HG03575 (cell line): ENCODE data around the gene IGSF8.

Source experiments
- ATAC-seq: cut with Tn5 transposase; IDR thresholded peaks from one replicate; pipeline ENCODE4 v1.9.1; 2021; ENCODE audit not compliant: unreplicated experiment, insufficient number of reproducible peaks, low FRiP score; ENCODE audit errors: extremely low read depth

IGSF8 gene

DNA sequence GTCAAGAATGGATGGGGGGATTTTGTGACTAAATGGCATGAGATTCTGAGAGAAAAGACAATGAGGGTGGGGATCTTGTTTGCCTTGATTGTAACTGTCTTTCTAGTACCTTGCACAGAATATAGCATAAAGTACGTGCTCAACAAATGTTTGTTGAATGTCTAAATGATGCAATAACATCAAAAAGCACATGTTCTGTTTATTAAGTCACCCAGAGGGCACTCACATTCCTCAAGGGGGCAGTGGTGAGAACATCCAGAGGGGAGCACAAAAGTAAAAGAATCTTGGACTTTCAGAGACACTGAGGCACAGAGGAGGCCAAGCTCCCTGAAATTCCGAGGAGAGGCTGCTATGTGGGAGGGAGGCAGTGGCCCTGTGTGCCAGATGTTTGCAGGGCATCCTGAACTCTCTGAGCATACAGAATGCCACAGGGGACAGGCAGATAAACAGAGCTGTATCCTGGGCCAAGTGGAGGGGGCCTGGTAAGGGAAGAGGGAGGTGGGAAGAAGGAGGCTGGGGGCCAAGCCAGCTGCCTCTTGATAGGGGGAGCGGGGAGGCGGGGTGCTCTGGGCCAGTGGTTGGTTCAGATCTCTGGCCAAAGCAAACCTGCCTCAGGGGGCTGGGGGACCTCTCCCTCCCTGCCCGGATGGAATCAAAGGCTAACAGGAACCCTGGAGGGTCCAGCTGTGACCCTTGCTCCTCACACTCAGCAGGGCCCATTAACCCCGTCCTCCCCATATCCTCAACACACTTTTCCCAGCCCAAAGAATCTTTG lies 10.7 kb upstream of the IGSF8 start:
- ATAC-seq, result no peak

DNA sequence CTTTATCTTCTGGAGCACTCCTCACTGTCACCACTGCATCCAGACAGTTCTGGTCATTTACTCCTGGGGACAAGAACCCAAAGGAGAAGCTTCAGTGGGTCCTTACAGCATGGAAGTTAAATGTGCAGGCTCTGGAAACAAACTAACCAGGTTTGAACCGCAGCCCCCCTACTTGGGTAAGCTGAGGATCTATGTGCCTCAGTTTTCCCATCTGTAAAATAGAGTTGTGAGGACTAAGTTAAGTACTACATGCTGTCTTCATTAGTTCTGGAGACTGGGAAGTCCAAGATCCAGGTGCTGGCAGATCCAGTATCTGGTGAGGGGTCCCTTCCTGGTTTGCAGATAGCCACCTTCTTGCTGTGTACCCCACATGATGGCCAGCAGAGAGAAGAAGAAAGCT lies 9.1 kb upstream of the IGSF8 start:
- ATAC-seq, result no peak

DNA sequence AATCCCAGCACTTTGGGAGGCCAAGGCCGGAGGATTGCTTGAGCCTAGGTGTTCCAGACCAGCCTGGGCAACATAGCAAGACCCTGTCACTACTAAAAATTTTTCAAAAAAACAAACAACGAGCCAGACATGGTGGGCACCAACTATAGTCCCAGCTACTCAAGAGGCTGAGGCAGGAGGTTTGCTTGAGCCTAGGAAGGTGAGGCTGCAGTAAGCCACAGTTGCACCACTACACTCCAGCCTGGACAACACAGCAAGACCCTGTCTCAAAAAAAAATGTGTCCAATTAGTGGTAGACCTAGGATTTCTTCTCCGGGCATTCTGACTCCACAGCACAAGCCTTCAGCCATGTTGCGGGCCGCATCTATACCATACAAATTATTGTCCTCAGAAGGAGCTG lies 6.7 kb upstream of the IGSF8 start:
- ATAC-seq, result no peak

DNA sequence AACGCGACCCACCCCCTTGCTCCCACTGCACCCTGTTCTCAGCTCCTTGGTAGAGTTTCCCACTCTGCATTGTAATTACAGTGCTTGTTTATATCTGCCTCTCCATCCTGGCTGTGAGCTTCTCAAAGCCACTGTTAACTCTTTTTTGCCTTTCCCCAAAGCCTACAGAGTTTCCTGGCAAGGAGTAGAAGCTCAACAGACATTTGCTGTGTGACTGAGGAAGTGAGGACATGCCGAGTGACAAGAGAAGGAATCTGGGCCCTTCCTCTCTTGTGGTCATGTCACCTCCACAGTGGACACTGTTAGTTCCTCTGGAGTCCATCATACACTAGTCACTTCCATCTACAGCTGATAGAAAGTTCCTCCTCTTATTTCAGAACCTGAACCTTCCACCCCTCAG lies 6.1 kb upstream of the IGSF8 start:
- ATAC-seq, result no peak

- no peak for ATAC-seq
These were observed 5.4 kb upstream of the IGSF8 start for GRCh38 chr1:160103658-160104408.

DNA sequence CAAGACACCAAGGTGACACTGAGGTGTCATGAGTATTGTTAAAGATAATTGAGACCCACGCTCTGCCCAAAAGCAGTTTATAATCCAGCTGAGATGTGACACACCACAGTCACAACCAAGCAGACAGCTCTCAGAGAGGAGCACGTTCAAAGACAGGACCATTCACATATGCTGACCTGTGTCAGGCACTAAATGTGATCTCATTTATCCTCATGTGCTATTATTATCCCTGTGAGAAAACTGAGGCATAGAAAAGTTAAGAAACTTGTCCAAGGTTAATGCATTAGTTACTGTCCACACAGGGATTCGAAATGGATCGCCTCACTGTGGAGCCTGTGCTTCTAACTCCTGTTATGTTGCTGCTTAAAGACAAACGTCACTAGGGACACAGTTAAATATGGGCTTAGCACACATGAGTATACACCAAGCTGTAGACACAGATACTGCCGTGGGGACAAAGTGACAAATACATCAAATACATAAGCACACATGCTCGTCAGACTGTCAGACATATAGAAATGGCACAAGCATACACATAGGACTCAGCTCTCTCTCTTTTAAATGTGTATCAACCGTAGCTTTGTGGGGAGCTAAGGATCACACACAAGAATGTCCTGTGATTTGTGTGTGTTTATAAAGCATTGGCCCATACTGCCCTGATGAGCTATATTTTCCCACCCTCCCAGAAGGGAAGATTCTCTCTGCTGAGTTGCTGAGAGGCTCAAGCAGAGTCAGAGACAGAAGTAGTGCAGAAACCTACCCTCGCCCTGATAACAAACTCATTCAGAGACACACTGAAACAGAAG lies 3.5 kb upstream of the IGSF8 start:
- no peak for ATAC-seq

DNA sequence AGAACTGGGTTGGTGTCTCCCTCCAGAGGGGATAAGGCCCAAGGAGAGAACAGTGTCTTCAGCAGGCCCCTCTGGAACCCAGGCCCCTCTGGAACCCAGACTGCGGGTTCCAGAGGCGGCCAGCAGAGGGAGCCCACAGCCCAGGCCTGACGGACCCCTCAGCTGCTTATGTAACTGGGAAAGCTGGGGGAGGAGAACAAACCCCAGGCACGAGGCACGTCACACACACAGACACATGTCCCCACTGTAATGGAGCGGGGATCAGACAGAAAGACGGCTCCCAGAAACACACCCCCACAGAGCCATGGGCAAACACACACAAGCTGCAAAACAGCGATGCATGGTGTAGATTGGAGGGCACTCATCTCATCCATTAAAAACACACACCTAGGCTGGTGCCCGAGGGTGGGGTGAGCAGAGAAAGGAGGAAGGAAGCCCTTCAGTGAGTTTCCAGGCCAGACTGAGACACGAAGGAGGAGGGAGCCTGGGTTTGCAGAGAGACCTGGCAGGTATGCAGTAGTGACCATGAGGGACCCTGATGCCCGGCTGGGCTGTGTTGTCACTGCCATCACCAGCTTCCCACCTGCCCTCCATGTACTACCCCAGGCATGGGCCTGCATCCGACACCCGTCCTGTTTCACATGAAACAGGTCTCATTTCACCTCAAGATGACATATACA lies 2.8 kb upstream of the IGSF8 start:
- ATAC-seq, result no peak

DNA sequence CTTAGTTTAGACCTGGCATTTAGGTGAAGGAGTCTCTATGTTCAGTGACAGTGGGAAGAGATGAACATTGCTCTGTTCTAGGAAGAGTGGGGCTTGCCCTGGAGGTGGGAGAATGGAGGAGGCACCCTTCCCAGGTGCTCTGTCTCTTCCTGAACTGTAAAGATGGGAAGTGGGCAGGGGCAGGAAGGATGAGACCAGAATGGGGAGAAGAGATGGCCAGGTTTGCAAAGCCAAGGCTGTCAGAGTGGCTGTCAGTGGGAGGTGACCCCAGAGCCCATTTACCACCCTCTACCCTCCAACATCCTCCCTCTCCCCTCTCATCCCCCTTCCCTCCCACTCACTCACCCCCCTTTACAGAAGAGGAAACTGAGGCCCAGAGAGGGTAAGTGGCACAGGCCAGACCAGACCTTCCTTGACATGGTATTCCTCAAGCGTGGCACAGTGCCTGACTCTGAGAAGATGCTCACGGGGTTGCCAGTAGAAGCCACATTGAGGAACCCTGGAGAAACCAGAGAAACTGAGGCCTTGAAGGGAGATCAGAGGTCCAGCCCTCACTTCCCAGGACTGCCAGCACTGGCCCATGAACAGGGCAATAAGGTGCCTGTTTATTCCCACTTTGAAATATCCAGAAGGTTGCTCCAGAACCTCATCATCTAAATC lies 1.4 kb upstream of the IGSF8 start:
- ATAC-seq, result no peak

DNA sequence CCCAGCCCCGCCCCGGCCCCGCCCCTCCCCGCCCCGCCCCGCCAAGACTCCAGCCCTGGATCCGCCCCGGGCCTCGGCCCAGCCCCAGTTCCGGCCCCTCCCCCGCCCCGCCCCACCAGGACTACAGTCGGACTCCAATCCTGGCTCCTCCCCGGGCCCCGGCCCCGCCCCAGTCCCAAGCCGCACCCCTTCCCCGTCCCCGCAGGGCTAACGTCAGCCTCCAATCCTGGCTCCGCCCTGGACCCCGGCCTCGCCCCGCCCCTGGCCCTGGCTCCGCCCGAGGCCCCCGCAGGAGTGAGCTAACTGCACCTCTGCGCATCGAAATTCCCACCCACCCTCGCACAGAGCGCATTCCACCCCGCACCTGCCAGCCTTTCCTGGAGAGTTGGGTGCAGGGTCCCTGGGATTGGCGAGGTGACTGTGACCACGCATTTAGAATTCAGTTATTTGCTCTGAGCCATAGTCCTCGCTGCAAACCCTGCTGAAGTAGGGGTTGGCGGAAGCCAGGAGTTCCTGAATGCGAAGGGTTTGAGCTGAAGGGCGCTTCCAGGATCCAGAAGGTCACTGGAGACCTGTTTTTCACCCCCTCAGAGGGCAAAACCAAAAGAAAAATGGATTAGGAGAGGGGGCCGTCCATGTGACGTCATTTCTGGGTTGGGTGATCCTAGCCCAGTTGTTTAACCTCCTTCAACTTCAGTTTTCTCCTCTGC lies 588 bp upstream of the IGSF8 start:
- peak; percentile 36 for ATAC-seq

DNA sequence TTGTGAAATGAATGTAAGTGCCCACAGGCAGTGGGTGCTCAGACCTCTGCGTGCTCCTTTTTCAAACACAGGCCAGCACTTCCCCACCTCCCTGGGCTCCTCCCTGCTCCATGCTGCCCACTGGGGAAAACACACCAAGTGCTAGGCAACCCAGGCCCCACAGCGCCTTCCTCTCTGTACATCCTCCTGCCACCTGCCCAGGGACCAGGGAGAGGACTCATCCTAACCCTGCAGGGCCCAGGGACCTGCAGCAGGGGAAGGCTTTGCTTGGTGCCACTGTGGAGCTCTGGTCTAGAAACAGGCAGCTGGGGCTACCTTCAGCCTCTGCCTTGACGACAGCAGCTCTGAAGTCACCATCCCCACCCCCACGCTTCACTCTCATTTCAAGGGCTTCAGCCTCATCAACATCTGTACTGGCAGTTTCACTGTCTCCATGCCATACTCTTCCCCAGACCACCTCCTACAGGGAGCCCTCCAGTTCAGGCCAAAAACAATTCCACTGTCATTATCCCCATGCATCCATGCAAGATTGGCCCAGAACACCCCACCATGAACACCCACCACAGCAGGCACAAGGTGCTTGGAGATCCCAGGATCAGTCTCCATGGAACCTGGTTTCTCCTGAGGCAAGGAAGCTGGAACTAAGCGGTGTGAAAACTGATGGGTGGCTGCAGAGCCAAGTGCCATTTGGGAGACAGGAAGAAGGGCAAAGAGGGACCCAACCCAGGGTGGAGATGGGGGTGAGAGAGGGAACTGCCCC lies 1.1 kb downstream of the IGSF8 start:
- no peak for ATAC-seq

DNA sequence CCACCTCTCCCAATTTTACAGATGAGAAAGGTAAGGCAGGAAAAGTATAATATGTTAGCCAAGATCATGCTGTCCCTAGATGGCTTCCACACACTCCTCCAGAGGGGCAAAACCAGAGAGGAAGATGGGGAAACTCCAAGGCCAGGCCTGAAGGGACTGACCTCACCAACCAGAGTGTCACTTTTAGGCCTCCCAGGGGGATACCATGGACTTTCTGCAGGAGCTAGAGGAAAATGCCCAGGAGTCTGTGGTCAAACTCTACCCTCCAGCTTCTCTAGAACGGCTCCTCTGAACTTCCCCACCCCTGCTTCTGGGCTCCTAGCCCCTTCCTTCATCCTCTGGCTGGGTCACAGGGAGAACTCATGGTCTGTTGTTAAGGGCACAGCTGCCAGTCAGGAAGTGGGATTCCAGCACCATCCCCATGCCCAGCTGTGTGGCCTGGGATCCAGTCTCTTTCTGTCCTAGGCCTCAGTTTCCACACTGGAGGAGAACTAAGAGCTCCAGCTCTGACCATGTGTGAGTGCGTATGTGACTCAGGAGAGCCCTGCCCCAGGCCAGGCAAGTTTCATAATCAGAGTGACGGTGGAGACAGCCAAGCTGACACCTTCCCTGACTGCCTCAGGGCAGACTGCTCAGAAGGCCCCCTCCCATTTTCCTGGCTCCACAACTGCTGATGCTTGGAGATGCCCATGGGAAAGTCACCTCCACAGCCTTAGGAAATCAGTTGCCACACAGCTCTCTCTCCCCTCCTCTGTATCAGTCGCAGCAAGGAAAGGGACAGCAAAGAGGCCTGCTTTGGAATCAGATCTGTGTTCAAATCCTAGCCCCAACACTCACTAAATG lies 1.9 kb downstream of the IGSF8 start:
- no peak for ATAC-seq

GRCh38 chr1:160095382-160096105 lies 2.9 kb downstream of the IGSF8 start:
- no peak for ATAC-seq

- no peak for ATAC-seq
These were observed 3.6 kb downstream of the IGSF8 start for GRCh38 chr1:160094806-160095205.

GRCh38 chr1:160094291-160094625 lies 4.2 kb downstream of the IGSF8 start:
- ATAC-seq, result no peak

GRCh38 chr1:160093624-160094290 lies 4.7 kb downstream of the IGSF8 start:
- ATAC-seq, result no peak

- no peak for ATAC-seq
These were observed 5.4 kb downstream of the IGSF8 start for GRCh38 chr1:160093069-160093395.
